Upper lobe of left lung (tissue), 6 donors: ENCODE results near the gene RAB39A. TPM values are rescaled to one million over a fixed set of nuclear protein-coding genes. Genes with fewer than 3 reads are reported as not detected.

Source experiments
- ATAC-seq, 2 donors: fragments of 200-7000 bp; cut with Tn5 transposase; one replicate each; pipeline ENCODE4 v1.9.1; 2022; ENCODE audit warnings: mild to moderate bottlenecking in 2 of 2, moderate library complexity in 2 of 2; ENCODE audit not compliant: low FRiP score in 2 of 2
- DNase-seq, 2 donors: peaks; one replicate each; pipeline ENCODE4 v3.0.0-alpha.2; 2019 to 2020
- H3K27ac ChIP-seq, 4 donors: fragments of 200-600 bp; sonication (generic); one replicate each; pipeline ENCODE4 v1.5.1; 2016 to 2019
- H3K27me3 ChIP-seq, 4 donors: fragments of 200-600 bp; sonication (generic); one replicate each; pipeline ENCODE4 v1.5.1; 2017 to 2019
- H3K36me3 ChIP-seq, 4 donors: fragments of 200-600 bp; sonication (generic); one replicate each; pipeline ENCODE4 v1.5.1; 2016 to 2019
- H3K4me1 ChIP-seq, 4 donors: fragments of 200-600 bp; sonication (generic); one replicate each; pipeline ENCODE4 v1.5.1; 2018 to 2019
- H3K4me3 ChIP-seq, 4 donors: fragments of 200-600 bp; sonication (generic); one replicate each; pipeline ENCODE4 v1.5.1; 2017 to 2019; ENCODE audit warnings: mild to moderate bottlenecking in 2 of 4, moderate library complexity in 1 of 4
- H3K9me3 ChIP-seq, 4 donors: fragments of 200-600 bp; sonication (generic); one replicate each; pipeline ENCODE4 v1.5.1; 2018 to 2019
- EP300 ChIP-seq, 4 donors: sonication (generic); formaldehyde crosslinking; IDR thresholded peaks; one replicate each; pipeline ENCODE4 v1.5.1; 2017; ENCODE audit warnings: antibody characterized with exemption in 4 of 4, control low read depth in 2 of 4
- POLR2A ChIP-seq, 4 donors: fragments of 450-650 bp; IDR thresholded peaks; one replicate each; pipeline ENCODE4 v1.5.1; 2016 to 2017; ENCODE audit warnings: antibody characterized with exemption in 4 of 4, mild to moderate bottlenecking in 2 of 4
- POLR2AphosphoS5 ChIP-seq, 2 donors: sonication (generic); formaldehyde crosslinking; IDR thresholded peaks; one replicate each; pipeline ENCODE4 v1.5.1; 2017; ENCODE audit warnings: antibody characterized with exemption in 2 of 2
- WGBS, 2 donors: methylation state at CpG; one replicate each; pipeline ENCODE4 v1.1.5; 2017 to 2018; 5-methylcytosine and 5-hydroxymethylcytosine counted together
- total RNA-seq, 6 donors: library from RNA; depleted of rRNA in 4 of 6; stranded (reverse); fragments of >200 nt in 4 of 6; gene quantifications; one replicate each; pipeline versions ENCODE4 v1.1.0 to v1.2.1, GENCODE V29; 2016 to 2021
- TF ChIP-seq, protein P1 (sequence below), 6 experiments: fragments of 450-650 bp in 4 of 6; fragments of 200-600 bp in 2 of 6; sonication (generic) in 2 of 6; IDR thresholded peaks; one replicate each; pipeline ENCODE4 v1.5.1; 2016 to 2019; ENCODE audit warnings: antibody characterized with exemption in 6 of 6
- donor health status: DM: no; HTN: no; CAD: no; lungs with moderate emphysema.
- donor health status: DM: no; HTN: yes; CAD: no; lungs with severe emphysema.

Gene RAB39A
- total RNA-seq, 6 donors from 2014 or later = 1.8 to 7.3 (median 3.5) TPM; not detected in 1

DNA sequence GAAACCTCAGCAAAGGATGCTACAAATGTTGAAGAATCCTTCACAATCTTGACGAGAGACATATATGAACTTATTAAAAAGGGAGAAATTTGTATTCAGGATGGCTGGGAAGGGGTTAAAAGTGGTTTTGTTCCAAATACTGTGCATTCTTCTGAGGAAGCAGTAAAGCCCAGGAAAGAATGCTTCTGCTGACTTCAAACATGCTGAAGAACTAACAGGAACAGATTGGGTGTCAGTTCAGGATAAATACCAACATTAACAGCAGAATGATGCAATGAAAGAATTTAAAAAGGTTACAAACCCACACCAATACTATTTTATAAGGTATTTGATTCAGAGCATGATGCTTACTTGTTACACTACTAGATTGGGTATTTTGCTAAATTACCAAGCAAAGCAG, 33.9 kb downstream of the RAB39A start:
- H3K27me3 ChIP-seq = no peaks in the 10 kb centered on the region
- ATAC-seq (no peak), DNase-seq (no peak)
- no peaks in the 10 kb centered on the region for H3K4me1 ChIP-seq
- H3K9me3 ChIP-seq = no peaks in the 10 kb centered on the region
- no peak overlapping the region for H3K4me3 ChIP-seq
- no peak overlapping the region for H3K27ac ChIP-seq
- TF ChIP-seq POLR2A (IDR thresholded peaks at IDR 0.05) (no peak), POLR2AphosphoS5 (IDR thresholded peaks at IDR 0.05) (no peak), EP300 (IDR thresholded peaks at IDR 0.05) (no peak)
- TF ChIP-seq, protein P1, sequence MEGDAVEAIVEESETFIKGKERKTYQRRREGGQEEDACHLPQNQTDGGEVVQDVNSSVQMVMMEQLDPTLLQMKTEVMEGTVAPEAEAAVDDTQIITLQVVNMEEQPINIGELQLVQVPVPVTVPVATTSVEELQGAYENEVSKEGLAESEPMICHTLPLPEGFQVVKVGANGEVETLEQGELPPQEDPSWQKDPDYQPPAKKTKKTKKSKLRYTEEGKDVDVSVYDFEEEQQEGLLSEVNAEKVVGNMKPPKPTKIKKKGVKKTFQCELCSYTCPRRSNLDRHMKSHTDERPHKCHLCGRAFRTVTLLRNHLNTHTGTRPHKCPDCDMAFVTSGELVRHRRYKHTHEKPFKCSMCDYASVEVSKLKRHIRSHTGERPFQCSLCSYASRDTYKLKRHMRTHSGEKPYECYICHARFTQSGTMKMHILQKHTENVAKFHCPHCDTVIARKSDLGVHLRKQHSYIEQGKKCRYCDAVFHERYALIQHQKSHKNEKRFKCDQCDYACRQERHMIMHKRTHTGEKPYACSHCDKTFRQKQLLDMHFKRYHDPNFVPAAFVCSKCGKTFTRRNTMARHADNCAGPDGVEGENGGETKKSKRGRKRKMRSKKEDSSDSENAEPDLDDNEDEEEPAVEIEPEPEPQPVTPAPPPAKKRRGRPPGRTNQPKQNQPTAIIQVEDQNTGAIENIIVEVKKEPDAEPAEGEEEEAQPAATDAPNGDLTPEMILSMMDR (IDR thresholded peaks at IDR 0.05) = no peak
- H3K36me3 ChIP-seq = no peaks in the 10 kb centered on the region
- 84 to 87% methylated on average over 1 of the region's 1 CpG for WGBS, 2 donors

DNA sequence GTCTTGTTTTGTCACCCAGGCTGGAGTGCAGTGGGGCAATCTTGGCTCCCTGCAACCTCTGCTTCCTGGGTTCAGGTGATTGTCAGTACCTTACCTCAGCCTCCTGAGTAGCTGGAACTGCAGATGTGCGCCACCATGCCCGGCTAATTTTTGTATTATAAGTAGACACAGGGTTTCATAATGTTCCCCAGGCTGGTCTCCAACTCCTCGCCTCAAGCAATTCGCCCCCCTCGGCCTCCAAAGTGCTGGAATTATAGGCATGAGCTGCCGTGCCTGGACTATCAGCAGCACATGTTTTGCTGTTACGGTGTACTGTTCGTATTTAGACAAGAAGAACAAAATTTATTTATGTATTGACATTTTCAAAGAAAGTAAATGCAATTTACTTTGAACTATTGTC, 34.8 kb downstream of the RAB39A start:
- H3K27ac ChIP-seq = no peak overlapping the region
- no peak for ATAC-seq
- TF ChIP-seq POLR2AphosphoS5 (IDR thresholded peaks at IDR 0.05) (no peak), EP300 (IDR thresholded peaks at IDR 0.05) (no peak), POLR2A (IDR thresholded peaks at IDR 0.05) (no peak)
- TF ChIP-seq, protein P1 (IDR thresholded peaks at IDR 0.05) = no peak

DNA sequence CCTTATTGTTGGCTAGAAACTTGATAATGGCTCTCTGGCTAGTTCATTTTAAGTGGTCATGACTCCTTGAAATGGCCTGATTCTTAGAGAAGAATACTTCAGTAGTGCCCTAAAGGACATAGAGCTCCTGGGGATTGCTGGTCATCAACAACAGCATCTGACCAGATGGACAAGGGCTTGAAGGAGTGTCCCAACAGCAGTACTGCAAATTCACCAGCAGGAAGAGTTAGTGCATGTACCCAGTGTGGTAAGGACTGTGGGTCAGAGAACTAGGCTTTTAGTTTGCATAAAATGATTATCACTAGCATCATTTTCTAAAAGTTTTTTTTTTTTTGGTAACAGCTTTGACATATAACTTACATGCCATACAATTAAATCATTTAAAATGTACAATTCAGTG, 41.0 kb downstream of the RAB39A start:
- Histone ChIP-seq H3K9me3 (no peaks in the 10 kb centered on the region), H3K4me3 (no peak overlapping the region), H3K27me3 (no peaks in the 10 kb centered on the region), H3K36me3 (no peaks in the 10 kb centered on the region), H3K27ac (no peak overlapping the region), H3K4me1 (no peaks in the 10 kb centered on the region)
- no peak for TF ChIP-seq POLR2A (IDR thresholded peaks at IDR 0.05)
- TF ChIP-seq, protein P1 (IDR thresholded peaks at IDR 0.05) = no peak
- no peak for TF ChIP-seq POLR2AphosphoS5 (IDR thresholded peaks at IDR 0.05)
- TF ChIP-seq EP300 (IDR thresholded peaks at IDR 0.05) = no peak
- ATAC-seq (no peak), DNase-seq (no peak)

More for the DNA sequence above, 34.8 kb downstream of the RAB39A start:
- WGBS, 2 donors = 81 to 84% methylated on average over 7 to 8 of the region's 8 CpGs
- H3K27me3 ChIP-seq = no peaks in the 10 kb centered on the region
- no peak overlapping the region for H3K4me3 ChIP-seq
- H3K9me3 ChIP-seq = no peaks in the 10 kb centered on the region
- no peaks in the 10 kb centered on the region for H3K36me3 ChIP-seq
- no peaks in the 10 kb centered on the region for H3K4me1 ChIP-seq
- DNase-seq = no peak

DNA sequence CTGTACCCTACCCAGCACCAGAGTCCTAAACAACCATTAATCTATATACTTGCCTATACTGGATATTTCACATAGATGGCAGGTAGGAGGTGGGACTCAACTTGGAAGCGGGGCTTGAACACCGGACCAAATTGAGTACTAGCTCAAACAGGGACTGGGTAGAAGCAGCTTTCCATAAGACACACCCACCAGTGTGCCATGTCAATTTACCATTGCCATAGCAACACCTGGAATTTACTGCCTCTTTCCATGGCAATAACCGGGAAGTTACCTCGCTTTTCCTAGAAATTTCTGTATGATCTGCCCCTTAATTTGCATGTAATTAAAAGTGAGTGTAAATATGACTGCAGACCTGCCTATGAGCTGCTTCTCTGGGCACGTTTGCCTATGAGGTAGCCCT, 41.8 kb downstream of the RAB39A start:
- TF ChIP-seq POLR2AphosphoS5 (IDR thresholded peaks at IDR 0.05) (no peak), EP300 (IDR thresholded peaks at IDR 0.05) (no peak)
- Histone ChIP-seq H3K9me3 (no peaks in the 10 kb centered on the region), H3K27me3 (no peaks in the 10 kb centered on the region), H3K36me3 (no peaks in the 10 kb centered on the region), H3K4me1 (no peaks in the 10 kb centered on the region), H3K27ac (no peak overlapping the region), H3K4me3 (no peak overlapping the region)
- DNase-seq (no peak), ATAC-seq (no peak)
- 87% methylated on average over 5 of the region's 5 CpGs for WGBS, 2 donors

DNA sequence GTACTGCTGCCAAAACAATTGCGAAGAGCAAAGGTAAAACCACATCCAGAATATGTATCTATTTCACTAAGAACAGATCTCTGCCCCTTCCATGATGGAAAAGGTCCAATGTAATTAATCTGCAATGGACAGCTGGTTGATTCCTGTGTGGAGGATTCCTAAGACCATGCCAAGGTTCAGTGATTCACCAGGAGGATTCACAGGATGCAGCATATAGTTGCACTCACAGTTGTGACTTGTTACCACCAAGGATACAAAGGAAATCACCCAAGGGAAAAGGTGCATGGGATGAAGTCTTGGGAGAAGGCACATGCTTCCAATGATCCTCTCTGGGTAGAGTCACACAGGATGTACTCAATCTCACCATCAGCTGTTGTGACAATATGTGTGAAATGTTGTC, 45.4 kb downstream of the RAB39A start:
- TF ChIP-seq POLR2AphosphoS5 (IDR thresholded peaks at IDR 0.05) = no peak
- no peak for TF ChIP-seq POLR2A (IDR thresholded peaks at IDR 0.05)
- WGBS, 2 donors = 92 to 96% methylated on average over 1 of the region's 1 CpG
- Histone ChIP-seq H3K4me1 (no peaks in the 10 kb centered on the region), H3K4me3 (no peak overlapping the region), H3K27ac (no peak overlapping the region), H3K9me3 (no peaks in the 10 kb centered on the region), H3K27me3 (no peaks in the 10 kb centered on the region), H3K36me3 (no peaks in the 10 kb centered on the region)
- no peak for ATAC-seq
- no peak for DNase-seq

DNA sequence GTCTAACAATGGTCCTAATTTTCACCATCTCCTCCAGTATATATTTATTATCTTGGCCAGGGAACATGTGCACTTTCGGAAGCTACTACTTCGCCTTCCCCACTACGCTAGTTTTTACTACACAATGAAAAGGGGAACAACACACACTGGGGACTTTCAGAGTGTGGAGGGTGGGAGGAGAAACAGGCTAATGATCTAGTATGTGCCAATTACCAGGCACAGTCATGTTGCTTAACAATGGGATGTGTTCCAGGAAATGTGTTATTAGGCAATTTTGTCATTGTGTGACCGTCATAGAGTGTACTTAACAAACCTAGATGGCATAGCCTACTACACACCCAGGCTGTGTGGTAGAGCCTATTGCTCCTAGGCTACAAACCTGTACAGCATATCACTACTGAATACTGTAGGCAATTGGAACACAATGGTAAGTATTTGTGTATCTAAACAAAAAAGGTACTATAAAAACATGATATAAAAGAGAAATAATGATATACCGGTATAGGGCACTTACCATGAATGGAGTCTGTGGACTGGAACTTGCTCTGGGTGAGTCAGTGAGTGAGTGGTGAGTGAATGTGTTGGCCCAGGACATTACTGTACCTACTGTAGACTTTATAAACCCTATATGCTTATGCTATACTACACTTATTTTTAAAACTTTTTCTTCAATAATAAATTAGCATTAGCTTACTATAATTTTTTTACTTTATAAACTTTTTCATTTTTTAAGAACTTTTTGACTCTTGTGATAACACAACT, 60.3 kb downstream of the RAB39A start:
- 66% methylated on average over 5 of the region's 5 CpGs for WGBS, 2 donors
- TF ChIP-seq, protein P1 (IDR thresholded peaks at IDR 0.05) = no peak
- TF ChIP-seq POLR2AphosphoS5 (IDR thresholded peaks at IDR 0.05) (peak in 1 of 2 donors; percentile 79), POLR2A (IDR thresholded peaks at IDR 0.05) (no peak), EP300 (IDR thresholded peaks at IDR 0.05) (peak in 1 of 4 donors; percentile 32)
- DNase-seq = peak in 1 of 2 donors; percentile 28
- Histone ChIP-seq H3K9me3 (no peaks in the 10 kb centered on the region), H3K27me3 (no peaks in the 10 kb centered on the region), H3K36me3 (no peaks in the 10 kb centered on the region), H3K27ac (no peak overlapping the region), H3K4me3 (no peak overlapping the region), H3K4me1 (no peaks in the 10 kb centered on the region)
- ATAC-seq = peak in 1 of 2 donors; percentile 75
